ENCODE data around the gene SIVA1.

- no peak for TF ChIP-seq GTF2F1 (IDR thresholded peaks at IDR 0.05; ENCODE audit: borderline replicate concordance, low read depth, low read length)
- no peak for TF ChIP-seq EP300 (IDR thresholded peaks at IDR 0.05; ENCODE audit: borderline replicate concordance in 1 of 2, low read depth in 2 of 2, low read length in 2 of 2)
- no peak for TF ChIP-seq JUN (IDR thresholded peaks at IDR 0.05; ENCODE audit: low read depth, low read length)
- TF ChIP-seq EZH2 (IDR thresholded peaks at IDR 0.05; ENCODE audit: low read depth, low read length, severe bottlenecking) = no peak
- TF ChIP-seq, protein P1, sequence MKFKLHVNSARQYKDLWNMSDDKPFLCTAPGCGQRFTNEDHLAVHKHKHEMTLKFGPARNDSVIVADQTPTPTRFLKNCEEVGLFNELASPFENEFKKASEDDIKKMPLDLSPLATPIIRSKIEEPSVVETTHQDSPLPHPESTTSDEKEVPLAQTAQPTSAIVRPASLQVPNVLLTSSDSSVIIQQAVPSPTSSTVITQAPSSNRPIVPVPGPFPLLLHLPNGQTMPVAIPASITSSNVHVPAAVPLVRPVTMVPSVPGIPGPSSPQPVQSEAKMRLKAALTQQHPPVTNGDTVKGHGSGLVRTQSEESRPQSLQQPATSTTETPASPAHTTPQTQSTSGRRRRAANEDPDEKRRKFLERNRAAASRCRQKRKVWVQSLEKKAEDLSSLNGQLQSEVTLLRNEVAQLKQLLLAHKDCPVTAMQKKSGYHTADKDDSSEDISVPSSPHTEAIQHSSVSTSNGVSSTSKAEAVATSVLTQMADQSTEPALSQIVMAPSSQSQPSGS (IDR thresholded peaks at IDR 0.05; ENCODE audit: low read length) = no peak
Measured at GRCh38 chr14:104770072-104770579, 17.2 kb downstream of the SIVA1 start.
